Naive thymus-derived CD8-positive, alpha-beta T cell (primary cell): Measurements from ENCODE around the gene PITPNM3. TPM values are rescaled to one million over a fixed set of nuclear protein-coding genes. Genes with fewer than 3 reads are reported as not detected.
A peak's percentile ranks its signal among the peaks of the same experiment; 100 is the strongest.

Experiments used
- ATAC-seq, 2 donors: fragments of 150-1000 bp; cut with Tn5 transposase in 1 of 2; sonication (Bioruptor Pico), chemical (Tn5 transposase) in 1 of 2; 1 replicate in 1 of 2; 2 replicates in 1 of 2; pipeline ENCODE4 v1.10.0; 2021; ENCODE audit warnings: mild to moderate bottlenecking in 2 of 2, moderate library complexity in 2 of 2
- POLR2A ChIA-PET: fragments of 350-600 bp; sonication (Branson Sonifier 250); formaldehyde crosslinking; loops from one replicate; lab custom pipeline; 2021; ENCODE audit warnings: antibody characterized with exemption; lab: Charles Lee
- DNase-seq, 10 donors: peaks; one replicate each; pipeline versions ENCODE4 v3.0.0 to v3.0.0-alpha.2; 2020 to 2022
- H3K27ac Mint-ChIP-seq, 10 donors: one replicate each; pipeline ENCODE4 v1.8.0; 2020 to 2022; ENCODE audit warnings: mild to moderate bottlenecking in 10 of 10, mixed read lengths in 10 of 10, moderate library complexity in 4 of 10, inconsistent platforms in 1 of 10
- H3K27me3 Mint-ChIP-seq, 5 donors: one replicate each; pipeline ENCODE4 v1.8.0; 2021 to 2022; ENCODE audit warnings: mixed read lengths in 5 of 5
- H3K36me3 Mint-ChIP-seq, 3 donors: one replicate each; pipeline ENCODE4 v1.8.0; 2020 to 2022; ENCODE audit warnings: mixed read lengths in 3 of 3, mild to moderate bottlenecking in 2 of 3, inconsistent platforms in 1 of 3
- H3K4me1 Mint-ChIP-seq, 4 donors: one replicate each; pipeline ENCODE4 v1.8.0; 2021 to 2022; ENCODE audit warnings: mixed read lengths in 4 of 4
- H3K4me3 Mint-ChIP-seq, 10 donors: one replicate each; pipeline ENCODE4 v1.8.0; 2020 to 2022; ENCODE audit warnings: mild to moderate bottlenecking in 10 of 10, mixed read lengths in 10 of 10, moderate library complexity in 6 of 10, inconsistent platforms in 1 of 10
- H3K9me3 Mint-ChIP-seq, 9 donors: one replicate each; pipeline ENCODE4 v1.8.0; 2020 to 2022; ENCODE audit warnings: mixed read lengths in 9 of 9, mild to moderate bottlenecking in 3 of 9, inconsistent platforms in 1 of 9, moderate library complexity in 1 of 9
- polyA plus RNA-seq, 3 donors: library from polyadenylated mRNA; unstranded; fragments of 300-500 nt; fragmentation: Illumina TruSeq; gene quantifications; one replicate each; pipeline ENCODE4 v1.2.3, GENCODE V29; 2021
- total RNA-seq, 8 experiments: library from RNA in 2 of 8; stranded (reverse) in 2 of 8; gene quantifications; one replicate each; pipeline ENCODE4 v1.2.3 and lab custom pipeline; 2021 to 2026

The PITPNM3 gene
- total and polyA plus RNA-seq, 5 experiments from 2014 or later = 0.44 to 0.74 TPM; not detected in 3

- H3K9me3 Mint-ChIP-seq = peaks cover 0 to 10% (median 0%) of the 10 kb centered on the region in 9 donors
- H3K4me1 Mint-ChIP-seq = peaks cover 0 to 9% (median 2%) of the 10 kb centered on the region in 4 donors
- no peak for DNase-seq
Measured at GRCh38 chr17:6589266-6589946, 33.1 kb upstream of the PITPNM3 start.

GRCh38 chr17:6588165-6588564 lies 31.8 kb upstream of the PITPNM3 start:
- DNase-seq = no peak
- Mint-ChIP-seq H3K36me3 (peaks cover 35 to 95% (median 83%) of the 10 kb centered on the region in 3 donors), H3K4me3 (no peak overlapping the region), H3K27me3 (no peaks in the 10 kb centered on the region), H3K4me1 (peaks cover 0 to 9% (median 3%) of the 10 kb centered on the region in 4 donors), H3K27ac (no peak overlapping the region), H3K9me3 (peaks cover 0 to 10% (median 0%) of the 10 kb centered on the region in 9 donors)
- POLR2A ChIA-PET = no interaction called here
- ATAC-seq = no peak

More at GRCh38 chr17:6589266-6589946, 33.1 kb upstream of the PITPNM3 start:
- peaks cover 31 to 94% (median 77%) of the 10 kb centered on the region in 3 donors for H3K36me3 Mint-ChIP-seq
- no peak overlapping the region for H3K27ac Mint-ChIP-seq
- POLR2A ChIA-PET = no interaction called here
- no peak for ATAC-seq
- no peaks in the 10 kb centered on the region for H3K27me3 Mint-ChIP-seq
- H3K4me3 Mint-ChIP-seq = no peak overlapping the region

- peaks cover 0 to 10% (median 0%) of the 10 kb centered on the region in 9 donors for H3K9me3 Mint-ChIP-seq
- H3K4me1 Mint-ChIP-seq = peaks cover 0 to 8% (median 2%) of the 10 kb centered on the region in 4 donors
- peaks cover 35 to 96% (median 80%) of the 10 kb centered on the region in 3 donors for H3K36me3 Mint-ChIP-seq
- H3K27me3 Mint-ChIP-seq = no peaks in the 10 kb centered on the region
- ATAC-seq (no peak), DNase-seq (no peak)
- no peak overlapping the region for H3K4me3 Mint-ChIP-seq
- H3K27ac Mint-ChIP-seq = no peak overlapping the region
- POLR2A ChIA-PET = no interaction called here
Measured at GRCh38 chr17:6587310-6587709, 31.0 kb upstream of the PITPNM3 start.

- Mint-ChIP-seq H3K27me3 (no peaks in the 10 kb centered on the region), H3K4me3 (no peak overlapping the region), H3K9me3 (peaks cover 0 to 10% (median 0%) of the 10 kb centered on the region in 9 donors), H3K4me1 (peaks cover 0 to 2% (median 0%) of the 10 kb centered on the region in 4 donors), H3K36me3 (peaks cover 28 to 85% (median 53%) of the 10 kb centered on the region in 3 donors), H3K27ac (peak overlapping the region in 1 of 10 donors; percentile 14)
- no peak for DNase-seq
- ATAC-seq = no peak
- POLR2A ChIA-PET = no interaction called here
Measured at GRCh38 chr17:6583411-6583810, 27.1 kb upstream of the PITPNM3 start.

GRCh38 chr17:6580625-6581024 lies 24.3 kb upstream of the PITPNM3 start:
- DNase-seq (no peak), ATAC-seq (no peak)
- H3K4me3 Mint-ChIP-seq = no peak overlapping the region
- peak overlapping the region in 1 of 10 donors; percentile 73 for H3K27ac Mint-ChIP-seq
- POLR2A ChIA-PET = no interaction called here
- H3K27me3 Mint-ChIP-seq = no peaks in the 10 kb centered on the region
- peaks cover 9 to 16% (median 10%) of the 10 kb centered on the region in 4 donors for H3K4me1 Mint-ChIP-seq
- H3K36me3 Mint-ChIP-seq = peaks cover 10 to 73% (median 29%) of the 10 kb centered on the region in 3 donors
- H3K9me3 Mint-ChIP-seq = peaks cover 0 to 1% (median 0%) of the 10 kb centered on the region in 9 donors

- peaks cover 2 to 51% (median 9%) of the 10 kb centered on the region in 3 donors for H3K36me3 Mint-ChIP-seq
- no peak overlapping the region for H3K4me3 Mint-ChIP-seq
- no peaks in the 10 kb centered on the region for H3K9me3 Mint-ChIP-seq
- peaks cover 19 to 25% (median 23%) of the 10 kb centered on the region in 4 donors for H3K4me1 Mint-ChIP-seq
- H3K27ac Mint-ChIP-seq = peak overlapping the region in 1 of 10 donors; percentile 29
- POLR2A ChIA-PET = interaction anchor here (0.5 kb wide), 1 partner anchor 14 kb away, joined by 3 read pairs; no protein-coding TSS in a partner anchor
- ATAC-seq = no peak
- H3K27me3 Mint-ChIP-seq = no peaks in the 10 kb centered on the region
- no peak for DNase-seq
Measured at GRCh38 chr17:6578491-6578890, 22.1 kb upstream of the PITPNM3 start.

GRCh38 chr17:6577686-6578263 lies 21.4 kb upstream of the PITPNM3 start:
- H3K36me3 Mint-ChIP-seq = peaks cover 0 to 44% (median 3%) of the 10 kb centered on the region in 3 donors
- H3K4me1 Mint-ChIP-seq = peaks cover 18 to 25% (median 23%) of the 10 kb centered on the region in 4 donors
- DNase-seq (no peak), ATAC-seq (no peak)
- H3K27ac Mint-ChIP-seq = peak overlapping the region in 4 of 10 donors; percentile 25 to 43 (median 32)
- no peak overlapping the region for H3K4me3 Mint-ChIP-seq
- POLR2A ChIA-PET = interaction anchor here (0.5 kb wide), 1 partner anchor 13 kb away, joined by 3 read pairs; no protein-coding TSS in a partner anchor
- H3K27me3 Mint-ChIP-seq = no peaks in the 10 kb centered on the region
- H3K9me3 Mint-ChIP-seq = no peaks in the 10 kb centered on the region

GRCh38 chr17:6576038-6576785 lies 19.9 kb upstream of the PITPNM3 start:
- POLR2A ChIA-PET = no interaction called here
- no peaks in the 10 kb centered on the region for H3K9me3 Mint-ChIP-seq
- DNase-seq (no peak), ATAC-seq (no peak)
- peak overlapping the region in 6 of 10 donors; percentile 17 to 89 (median 69) for H3K27ac Mint-ChIP-seq
- peak overlapping the region in 3 of 10 donors; percentile 5 to 62 (median 56) for H3K4me3 Mint-ChIP-seq
- H3K36me3 Mint-ChIP-seq = peaks cover 0 to 34% (median 3%) of the 10 kb centered on the region in 3 donors
- peaks cover 19 to 28% (median 23%) of the 10 kb centered on the region in 4 donors for H3K4me1 Mint-ChIP-seq
- H3K27me3 Mint-ChIP-seq = no peaks in the 10 kb centered on the region

GRCh38 chr17:6575596-6575988 lies 19.2 kb upstream of the PITPNM3 start:
- H3K4me1 Mint-ChIP-seq = peaks cover 19 to 28% (median 23%) of the 10 kb centered on the region in 4 donors
- peak overlapping the region in 9 of 10 donors; percentile 2 to 89 (median 67) for H3K27ac Mint-ChIP-seq
- no peak for DNase-seq
- no peaks in the 10 kb centered on the region for H3K9me3 Mint-ChIP-seq
- peak overlapping the region in 9 of 10 donors; percentile 15 to 75 (median 54) for H3K4me3 Mint-ChIP-seq
- POLR2A ChIA-PET = no interaction called here
- ATAC-seq = no peak
- no peaks in the 10 kb centered on the region for H3K27me3 Mint-ChIP-seq
- peaks cover 0 to 29% (median 3%) of the 10 kb centered on the region in 3 donors for H3K36me3 Mint-ChIP-seq

GRCh38 chr17:6574687-6575595 lies 18.6 kb upstream of the PITPNM3 start:
- H3K9me3 Mint-ChIP-seq = no peaks in the 10 kb centered on the region
- POLR2A ChIA-PET = no interaction called here
- peaks cover 19 to 28% (median 23%) of the 10 kb centered on the region in 4 donors for H3K4me1 Mint-ChIP-seq
- peak overlapping the region; percentile 2 to 89 (median 64) for H3K27ac Mint-ChIP-seq
- DNase-seq (peak in 5 of 10 donors; percentile 9 to 21 (median 17)), ATAC-seq (peak; percentile 62 to 73)
- peak overlapping the region; percentile 15 to 76 (median 55) for H3K4me3 Mint-ChIP-seq
- peaks cover 0 to 27% (median 3%) of the 10 kb centered on the region in 3 donors for H3K36me3 Mint-ChIP-seq
- H3K27me3 Mint-ChIP-seq = no peaks in the 10 kb centered on the region

GRCh38 chr17:6573982-6574686 lies 17.8 kb upstream of the PITPNM3 start:
- Mint-ChIP-seq H3K9me3 (no peaks in the 10 kb centered on the region), H3K4me3 (no peak overlapping the region), H3K4me1 (peaks cover 19 to 28% (median 23%) of the 10 kb centered on the region in 4 donors), H3K36me3 (peaks cover 0 to 20% (median 2%) of the 10 kb centered on the region in 3 donors), H3K27me3 (no peaks in the 10 kb centered on the region), H3K27ac (peak overlapping the region in 4 of 10 donors; percentile 26 to 58 (median 47))
- ATAC-seq = no peak
- POLR2A ChIA-PET = no interaction called here
- no peak for DNase-seq
